Embryonic facial prominence (tissue), 1 donor: ENCODE measurements around the gene PMIS2.

Experiments used
- DNase-seq: peaks from one replicate; pipeline ENCODE4 v3.0.0-alpha.2; 2016; ENCODE audit errors: extremely low spot score

PMIS2 gene

GRCh38 chr19:35585848-35586247 is at the start of gene PMIS2:
Gene PMIS2, plus strand, starts transcription at chr19:35586173. Its CDS starts 87 bp downstream, at chr19:35586260.
- DNase-seq = no peak

- no peak for DNase-seq
Measured at GRCh38 chr19:35539314-35539713, 46.7 kb upstream of the PMIS2 start.

GRCh38 chr19:35539850-35540249 is 46.1 kb upstream of the PMIS2 start:
- DNase-seq = no peak

DNA sequence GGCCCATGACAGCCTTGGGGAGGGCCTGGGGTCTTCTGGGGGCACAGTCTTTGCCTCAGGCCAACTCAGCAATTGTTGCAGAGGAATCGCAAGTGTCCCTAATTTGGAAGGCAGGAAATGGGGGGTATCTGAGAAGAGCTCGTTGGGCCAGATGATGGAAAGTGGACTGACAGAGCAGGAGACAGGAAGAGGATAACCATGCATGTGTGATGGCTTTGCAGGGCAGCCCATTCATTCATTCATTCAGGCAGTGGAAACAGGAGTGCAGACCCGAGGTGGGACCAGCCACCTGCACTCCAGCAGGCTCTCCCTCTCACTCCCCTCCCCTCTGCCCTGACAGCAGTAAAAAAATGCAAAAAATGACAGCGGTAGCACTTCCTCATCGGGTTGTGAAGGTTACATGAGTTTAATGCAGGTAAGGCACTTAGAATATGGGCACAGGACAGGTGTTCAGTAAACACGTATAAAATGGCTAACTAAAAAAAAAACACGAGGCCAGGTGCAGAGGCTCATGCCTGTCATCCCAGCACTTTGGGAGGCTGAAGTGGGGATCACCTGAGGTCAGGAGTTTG is 45.5 kb upstream of the PMIS2 start:
- DNase-seq = no peak

GRCh38 chr19:35542209-35542608 is 43.8 kb upstream of the PMIS2 start:
- no peak for DNase-seq

GRCh38 chr19:35543280-35544109 is 42.5 kb upstream of the PMIS2 start:
- no peak for DNase-seq

- DNase-seq = no peak
Measured at GRCh38 chr19:35544110-35544802, 41.7 kb upstream of the PMIS2 start.

DNA sequence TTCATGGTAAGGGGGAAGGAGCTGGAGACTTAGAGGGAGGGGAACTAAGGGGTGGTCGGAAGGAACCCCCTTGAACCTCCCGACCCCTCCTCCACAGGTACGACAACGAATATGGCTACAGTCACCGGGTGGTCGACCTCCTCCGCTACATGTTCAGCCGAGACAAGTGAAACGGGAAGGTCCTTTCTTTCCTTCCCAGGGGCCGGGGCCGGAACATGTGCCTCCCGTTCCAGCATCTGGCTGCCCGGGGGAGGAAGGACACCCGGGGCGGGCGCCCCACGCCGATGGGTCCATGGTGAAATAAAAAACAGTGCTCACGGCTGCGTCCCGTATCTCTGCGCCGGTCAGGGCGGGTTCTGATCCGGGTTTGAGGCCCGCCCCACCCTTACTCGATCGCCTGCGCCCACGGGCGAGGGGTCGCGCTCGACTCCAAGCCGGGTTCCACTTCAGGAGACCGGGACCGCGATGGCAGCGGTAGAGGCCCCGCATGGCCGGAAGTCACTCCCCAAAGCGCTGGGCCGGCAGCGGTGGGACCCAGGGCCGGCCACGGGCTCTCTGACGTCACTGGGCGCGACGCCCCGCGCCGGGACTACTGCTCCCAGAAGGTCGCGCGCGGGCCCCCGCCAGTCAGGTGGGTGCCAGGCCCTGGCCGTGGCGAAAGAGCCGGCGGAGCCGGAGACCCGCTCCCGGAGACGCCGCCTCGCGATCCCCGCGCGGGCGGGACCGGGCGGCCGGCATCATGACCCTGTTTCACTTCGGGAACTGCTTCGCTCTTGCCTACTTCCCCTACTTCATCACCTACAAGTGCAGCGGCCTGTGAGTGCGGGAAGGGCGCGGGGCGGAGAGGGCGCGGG is 40.7 kb upstream of the PMIS2 start, which contains the start of gene TMEM147:
Gene TMEM147 (plus strand): TSS at position 626 of the 854 bp plus-strand sequence. CDS start 114 bp downstream, at position 740.
- peak; percentile 69 for DNase-seq

- no peak for DNase-seq
Measured at GRCh38 chr19:35545855-35546381, 40.1 kb upstream of the PMIS2 start.

DNA sequence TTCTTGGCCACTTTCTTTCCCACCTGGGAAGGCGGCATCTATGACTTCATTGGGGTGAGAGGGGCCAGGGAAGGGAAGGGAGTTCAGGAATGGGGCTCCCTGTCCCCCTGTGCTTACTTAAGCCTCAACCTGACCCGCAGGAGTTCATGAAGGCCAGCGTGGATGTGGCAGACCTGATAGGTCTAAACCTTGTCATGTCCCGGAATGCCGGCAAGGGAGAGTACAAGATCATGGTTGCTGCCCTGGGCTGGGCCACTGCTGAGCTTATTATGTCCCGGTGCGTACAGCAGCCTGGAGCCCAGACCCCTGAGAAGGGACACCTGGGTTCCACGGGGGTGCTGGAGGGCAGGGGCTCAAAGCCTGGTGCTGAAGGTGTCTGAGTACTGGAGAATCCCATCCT is 39.4 kb upstream of the PMIS2 start:
- DNase-seq = no peak

DNA sequence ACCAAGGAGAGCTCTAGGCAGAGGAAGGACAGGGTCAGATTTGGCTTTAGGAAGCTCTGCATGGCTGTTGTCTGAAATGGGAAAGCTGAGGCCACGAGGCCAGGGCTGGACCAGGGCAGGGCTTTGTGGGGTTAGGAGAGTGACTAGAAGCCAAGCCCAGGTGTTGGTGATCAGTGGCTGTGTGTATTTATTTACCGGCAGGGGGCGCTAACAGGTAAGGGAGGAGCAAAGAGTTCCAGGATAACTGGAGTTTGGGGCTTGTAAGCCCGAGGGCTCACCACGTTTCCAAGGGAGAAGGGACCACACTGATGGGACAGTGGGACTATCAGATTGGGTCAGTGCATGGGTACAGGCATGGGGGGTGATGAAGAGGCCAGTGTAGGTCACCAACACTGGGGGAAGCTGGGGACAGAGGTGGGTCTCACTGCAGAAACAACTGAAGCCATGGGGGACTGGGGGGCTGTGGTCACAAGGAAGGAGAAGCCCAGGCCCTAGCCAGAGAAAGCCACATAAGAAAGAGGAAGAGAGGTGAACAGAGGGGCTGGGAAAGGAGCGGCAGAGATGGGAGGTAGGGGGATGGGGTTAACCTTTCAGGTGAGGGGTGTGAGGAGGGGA is 36.7 kb upstream of the PMIS2 start:
- peak; percentile 29 for DNase-seq

DNA sequence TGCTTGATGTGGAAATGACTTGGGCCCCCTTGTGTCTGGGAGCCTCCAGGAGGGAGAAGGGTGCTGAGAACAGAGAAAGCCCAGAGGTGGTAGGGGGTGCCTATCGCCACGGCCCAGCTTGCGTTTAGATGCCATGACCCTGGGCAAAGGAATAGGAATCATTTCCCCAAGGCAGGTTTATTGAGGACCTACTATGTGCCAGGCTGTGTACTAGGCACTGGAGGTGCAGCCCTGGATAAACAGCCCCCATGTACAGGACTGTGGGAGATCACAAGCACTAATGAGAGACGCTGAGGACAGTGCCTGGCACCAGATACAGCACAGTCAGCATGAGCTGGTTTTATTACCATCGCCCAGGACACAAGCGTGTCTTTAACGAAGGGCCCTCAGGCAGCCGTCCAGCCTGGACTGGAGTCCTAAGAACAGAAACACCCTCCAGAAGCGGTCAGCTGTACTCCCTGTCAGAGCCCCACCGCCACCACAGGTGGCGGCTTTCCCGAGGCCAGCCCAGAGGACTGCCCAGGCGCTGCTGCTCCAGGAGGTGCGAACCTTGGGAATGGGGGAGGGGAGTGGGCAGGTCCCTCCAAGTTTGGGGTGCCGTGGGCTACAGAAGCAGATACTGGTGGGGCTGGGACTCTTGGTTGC is 36.0 kb upstream of the PMIS2 start:
- DNase-seq = no peak

- DNase-seq = no peak
Measured at GRCh38 chr19:35551091-35551810, 34.7 kb upstream of the PMIS2 start.

DNA sequence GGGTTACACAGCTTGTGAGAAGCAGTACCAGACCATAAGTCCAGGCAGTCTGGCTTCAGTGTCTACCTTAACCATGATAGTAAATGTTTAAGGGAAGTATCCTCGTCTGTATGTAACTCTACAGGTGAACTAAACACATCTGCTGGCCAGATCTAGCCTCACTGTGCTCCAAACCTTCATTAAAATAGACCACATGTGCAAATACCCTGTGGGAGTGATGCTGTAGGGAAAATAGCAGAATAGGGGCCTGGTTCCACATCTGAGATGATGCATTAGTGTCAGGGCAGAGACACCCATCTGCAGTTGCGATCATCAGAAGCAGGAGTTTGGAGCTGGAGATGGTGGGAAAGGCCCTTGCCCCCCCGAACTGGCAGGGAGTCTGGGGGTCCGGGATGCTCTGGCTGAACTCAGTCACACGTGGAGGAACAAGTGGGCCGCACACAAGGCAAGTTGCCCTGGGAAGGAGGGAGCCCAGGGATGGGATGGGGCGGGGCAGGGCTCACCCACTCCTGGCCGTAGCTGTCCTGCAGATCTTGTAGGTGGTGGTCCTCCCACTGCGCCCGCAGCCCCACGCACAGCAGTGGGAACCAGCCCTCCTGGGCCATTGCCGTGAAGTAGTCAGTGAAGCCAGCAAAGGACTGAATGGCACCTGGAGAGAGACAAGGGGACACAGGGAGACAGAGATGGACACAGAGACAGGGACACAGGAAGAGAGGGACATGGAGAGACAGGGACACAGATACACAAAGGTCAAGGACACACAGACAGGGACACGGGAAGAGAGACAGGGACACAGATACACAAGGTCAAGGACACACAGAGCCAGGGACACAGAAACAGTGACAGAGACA is 33.2 kb upstream of the PMIS2 start:
- DNase-seq = no peak

DNA sequence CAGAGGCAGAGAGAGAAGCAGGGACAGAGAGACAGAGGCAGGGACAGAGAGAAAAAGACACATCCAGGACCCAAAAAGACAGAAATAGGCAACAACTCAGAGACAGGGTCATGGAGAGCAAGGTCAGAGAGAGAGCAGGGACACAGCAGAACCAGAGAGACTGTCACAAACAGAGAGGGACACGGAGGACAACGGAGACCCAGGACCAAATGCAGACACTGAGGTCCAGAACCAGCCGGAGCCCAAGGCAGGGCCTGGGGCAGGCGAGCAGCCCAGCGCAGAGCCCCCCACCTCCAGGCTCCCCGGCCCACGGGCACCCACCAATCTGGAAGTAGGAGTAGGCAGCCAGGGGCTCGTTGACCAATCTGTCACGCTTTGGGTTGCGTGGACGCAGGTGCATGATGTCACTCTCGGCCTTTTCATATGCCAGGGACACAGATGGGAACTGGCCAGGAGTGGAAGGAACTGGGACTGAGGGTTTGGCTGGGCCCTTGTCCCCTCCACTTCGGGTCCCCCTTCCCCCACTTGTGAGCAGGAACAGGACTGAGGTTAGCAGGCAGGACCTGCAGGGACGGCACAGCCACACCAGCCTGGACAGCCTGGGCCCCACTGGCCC is 32.5 kb upstream of the PMIS2 start:
- DNase-seq = no peak

DNA sequence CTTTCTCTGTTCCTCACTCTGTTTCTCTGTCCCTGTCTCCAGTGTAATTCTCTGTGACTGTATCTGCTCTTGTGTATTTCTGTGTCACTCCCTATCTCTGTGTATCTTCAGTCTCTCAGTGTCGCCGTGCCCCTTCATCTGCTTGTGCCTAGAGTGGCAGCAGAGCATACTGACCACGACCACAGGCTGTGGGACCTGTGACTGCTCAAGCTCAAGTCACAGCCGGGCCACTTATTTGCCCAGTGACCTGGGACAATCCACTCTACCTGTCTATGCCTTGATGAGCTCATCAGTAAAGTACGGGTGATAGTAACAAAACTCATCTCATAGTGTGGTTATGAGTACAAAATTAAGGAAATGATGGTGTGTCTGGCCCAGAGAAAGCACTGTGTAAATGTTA is 31.9 kb upstream of the PMIS2 start:
- no peak for DNase-seq

GRCh38 chr19:35555301-35556005 is 30.5 kb upstream of the PMIS2 start:
- no peak for DNase-seq
